C4-2B (cell line): ENCODE measurements around the gene SNPH.
A peak's percentile ranks its signal among the peaks of the same experiment; 100 is the strongest.
"Not testable (repeated sequence)": the region's sequence is repeated elsewhere in the genome, so short reads cannot be mapped to it uniquely, and the experiment has no call there.

ENCODE experiments used
- H3K27ac ChIP-seq: fragments of 450-650 bp; 2 replicates; pipeline ENCODE4 v1.5.1; 2017
- ZFX ChIP-seq: fragments of 450-650 bp; IDR thresholded peaks from 2 replicates; pipeline ENCODE4 v1.6.1; 2017
- TF ChIP-seq, protein P1 (sequence below): fragments of 450-650 bp; conservative IDR thresholded peaks from 2 replicates; pipeline ENCODE4 v1.5.1; 2017; ENCODE audit warnings: mild to moderate bottlenecking

SNPH gene

DNA sequence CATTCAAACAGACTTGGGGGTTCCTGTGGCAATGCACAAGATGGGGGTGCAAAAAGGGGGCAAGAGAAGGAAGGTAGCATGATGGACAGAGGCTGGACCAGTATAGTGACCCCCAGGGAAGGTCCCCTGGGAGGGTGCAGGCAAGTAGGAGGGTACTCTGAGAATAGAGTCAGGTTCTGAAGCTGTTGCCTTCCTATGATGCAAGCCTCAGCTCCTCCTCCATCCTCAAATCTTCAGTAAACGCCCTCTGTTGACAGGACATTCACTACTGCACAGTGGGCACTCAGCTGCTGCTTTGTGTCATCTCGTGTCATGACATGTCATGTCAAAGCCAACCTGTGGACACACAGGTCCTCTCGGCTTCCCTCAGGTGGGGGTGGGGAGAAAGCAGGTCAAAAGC, 68.7 kb downstream of the SNPH start:
- TF ChIP-seq, protein P1, sequence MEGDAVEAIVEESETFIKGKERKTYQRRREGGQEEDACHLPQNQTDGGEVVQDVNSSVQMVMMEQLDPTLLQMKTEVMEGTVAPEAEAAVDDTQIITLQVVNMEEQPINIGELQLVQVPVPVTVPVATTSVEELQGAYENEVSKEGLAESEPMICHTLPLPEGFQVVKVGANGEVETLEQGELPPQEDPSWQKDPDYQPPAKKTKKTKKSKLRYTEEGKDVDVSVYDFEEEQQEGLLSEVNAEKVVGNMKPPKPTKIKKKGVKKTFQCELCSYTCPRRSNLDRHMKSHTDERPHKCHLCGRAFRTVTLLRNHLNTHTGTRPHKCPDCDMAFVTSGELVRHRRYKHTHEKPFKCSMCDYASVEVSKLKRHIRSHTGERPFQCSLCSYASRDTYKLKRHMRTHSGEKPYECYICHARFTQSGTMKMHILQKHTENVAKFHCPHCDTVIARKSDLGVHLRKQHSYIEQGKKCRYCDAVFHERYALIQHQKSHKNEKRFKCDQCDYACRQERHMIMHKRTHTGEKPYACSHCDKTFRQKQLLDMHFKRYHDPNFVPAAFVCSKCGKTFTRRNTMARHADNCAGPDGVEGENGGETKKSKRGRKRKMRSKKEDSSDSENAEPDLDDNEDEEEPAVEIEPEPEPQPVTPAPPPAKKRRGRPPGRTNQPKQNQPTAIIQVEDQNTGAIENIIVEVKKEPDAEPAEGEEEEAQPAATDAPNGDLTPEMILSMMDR, result no peak
- TF ChIP-seq ZFX, result no peak
- H3K27ac ChIP-seq, result no peak overlapping the region

GRCh38 chr20:1335961-1336698, 70.0 kb downstream of the SNPH start:
- TF ChIP-seq ZFX, result no peak
- TF ChIP-seq, protein P1, result no peak
- peak overlapping the region; percentile 17 for H3K27ac ChIP-seq

DNA sequence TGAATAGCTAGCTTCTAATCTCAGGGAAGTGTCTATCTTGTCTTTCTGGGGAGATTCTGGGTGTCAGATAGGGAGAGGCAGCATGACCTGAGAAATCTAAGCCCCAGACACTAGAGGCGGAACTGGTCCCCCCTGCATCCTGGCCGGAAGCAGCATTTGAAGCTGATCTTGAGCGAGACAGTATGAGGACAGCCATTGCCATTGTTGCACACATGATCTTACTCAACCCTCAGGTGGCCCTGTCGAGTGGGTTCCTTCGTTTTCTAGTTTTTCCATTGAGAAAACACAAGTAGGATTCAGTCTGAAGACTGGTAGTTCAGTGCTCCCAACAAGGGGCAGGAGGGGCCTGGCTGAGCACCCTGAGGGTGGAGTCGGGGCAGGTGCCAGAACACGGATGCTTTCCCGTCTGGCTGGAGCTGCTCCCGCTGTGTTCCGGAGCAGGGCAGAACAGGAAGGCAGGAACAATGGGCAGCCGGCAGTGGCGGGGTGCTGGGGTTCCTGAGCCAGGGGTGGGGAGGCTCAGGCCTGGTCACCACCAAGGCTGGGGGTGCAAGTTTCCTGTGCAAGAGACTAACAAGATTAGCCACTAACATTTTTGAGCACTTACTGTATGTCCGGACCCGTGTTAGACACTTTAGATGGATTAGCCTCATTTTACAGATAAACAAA, 70.7 kb downstream of the SNPH start:
- no peak for TF ChIP-seq ZFX
- TF ChIP-seq, protein P1, result no peak
- peak overlapping the region; percentile 17 for H3K27ac ChIP-seq

DNA sequence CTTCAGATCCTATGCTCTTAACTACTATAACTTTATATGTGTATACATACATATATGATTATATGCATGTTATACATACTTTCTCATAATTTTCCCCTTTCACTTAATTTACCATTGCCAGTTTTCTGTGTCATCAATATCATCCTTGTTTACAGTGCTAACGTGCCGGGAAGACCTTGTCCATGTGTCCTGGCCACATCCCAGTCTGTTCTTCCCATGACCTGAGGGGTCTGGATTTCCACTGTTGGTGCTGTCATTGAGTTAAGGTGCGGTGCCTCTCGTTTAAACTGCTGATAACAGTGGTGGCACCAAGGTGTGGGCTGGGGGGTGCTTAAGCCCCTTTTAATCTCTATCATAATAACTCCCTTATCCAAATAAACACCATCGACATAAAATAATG, 71.3 kb downstream of the SNPH start:
- TF ChIP-seq, protein P1, result no peak
- no peak for TF ChIP-seq ZFX
- no peak overlapping the region for H3K27ac ChIP-seq

DNA sequence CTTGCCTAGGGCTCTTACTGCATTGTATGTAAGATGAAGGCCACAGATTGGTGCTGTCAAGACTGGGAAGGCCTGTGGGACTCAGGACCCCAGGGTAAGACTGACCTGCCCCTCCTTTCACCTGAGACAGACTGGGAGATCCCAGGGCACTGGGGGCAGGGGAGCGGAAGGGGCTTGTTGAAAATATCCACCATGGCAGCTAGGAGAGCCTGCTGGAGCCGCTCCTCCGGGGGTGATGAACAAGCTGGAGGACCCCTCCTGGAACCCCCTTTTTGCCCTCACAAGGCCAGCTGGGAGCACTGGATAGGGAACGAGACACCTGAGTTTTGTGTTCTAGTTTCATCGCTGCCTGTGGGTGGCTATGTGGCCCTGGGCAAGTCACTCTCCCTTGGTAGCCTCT, 72.0 kb downstream of the SNPH start:
- TF ChIP-seq, protein P1, result no peak
- no peak for TF ChIP-seq ZFX

DNA sequence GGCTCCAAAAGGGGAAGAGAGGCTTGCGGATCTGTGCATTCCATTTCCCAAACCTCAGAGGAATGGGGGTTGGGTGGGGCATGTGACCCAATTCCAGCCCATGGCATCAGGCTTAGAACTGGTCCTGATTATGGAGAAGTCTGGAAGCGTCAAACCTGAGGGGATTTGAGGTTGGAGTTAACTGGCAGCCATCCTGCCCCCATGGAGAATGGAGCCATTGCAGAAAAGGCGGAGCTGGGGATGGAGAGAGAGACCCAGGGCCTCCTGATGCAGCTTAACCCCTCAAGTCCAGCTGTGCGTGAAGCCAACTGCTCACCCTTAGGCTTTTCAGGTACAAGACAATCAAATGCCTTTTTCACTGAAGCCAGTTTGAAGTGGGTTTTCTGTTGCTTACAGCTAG, 72.7 kb downstream of the SNPH start:
- TF ChIP-seq ZFX, result no peak
- TF ChIP-seq, protein P1, result no peak

More for the DNA sequence above, 72.0 kb downstream of the SNPH start:
- no peak overlapping the region for H3K27ac ChIP-seq

GRCh38 chr20:1341561-1342265, 75.6 kb downstream of the SNPH start:
- no peak overlapping the region; the same call in 1 of the 2 replicates for H3K27ac ChIP-seq
- TF ChIP-seq, protein P1, result no peak
- TF ChIP-seq ZFX, result no peak

More for the DNA sequence above, 72.7 kb downstream of the SNPH start:
- no peak overlapping the region for H3K27ac ChIP-seq

DNA sequence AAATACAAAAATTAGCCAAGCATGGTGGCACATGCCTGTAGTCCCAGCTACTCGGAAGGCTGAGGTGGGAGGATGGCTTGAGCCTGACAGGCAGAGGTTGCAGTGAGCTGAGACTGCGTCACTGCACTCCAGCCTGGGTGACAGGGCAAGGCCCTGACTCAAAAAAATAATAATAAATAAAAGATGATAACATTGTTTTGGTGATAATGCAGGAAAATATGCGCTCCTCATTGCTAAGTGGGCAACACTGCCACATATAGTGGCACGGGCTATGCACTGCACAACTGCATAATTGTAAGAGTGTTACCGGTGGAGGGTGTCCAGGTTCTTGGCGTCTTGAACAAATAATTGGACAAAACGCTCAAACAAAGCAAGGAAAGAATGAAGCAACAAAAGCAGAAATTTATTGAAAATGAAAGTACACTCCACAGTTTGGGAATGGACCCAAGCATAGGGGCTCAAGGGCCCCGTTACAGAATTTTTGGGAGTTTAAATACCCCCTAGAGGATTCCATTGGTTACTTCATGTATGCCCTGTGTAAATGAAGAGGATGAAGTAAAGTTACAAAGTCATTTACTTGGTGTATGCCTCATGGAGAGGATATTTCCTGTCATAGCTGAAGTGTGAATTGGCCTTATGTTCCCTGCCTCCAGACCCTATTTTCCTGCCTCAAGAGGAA, 77.5 kb downstream of the SNPH start:
- H3K27ac ChIP-seq, result not testable (repeated sequence)
